Adrenal gland (tissue), 12 donors: Measurements from ENCODE around the gene SLC1A7. TPM values are rescaled to one million over a fixed set of nuclear protein-coding genes. Genes with fewer than 3 reads are reported as not detected.

ENCODE experiments used
- DNase-seq, 7 donors: peaks; one replicate each; pipeline ENCODE4 v3.0.0-alpha.2; 2019 to 2020
- H3K27ac ChIP-seq, 5 donors: fragments of 200-600 bp; sonication (generic) in 4 of 5; 1 replicate in 3 of 5; 2 replicates in 2 of 5; pipeline versions ENCODE4 v1.5.1 to v1.8.0; 2016 to 2020; ENCODE audit warnings: mild to moderate bottlenecking in 1 of 5
- H3K27me3 ChIP-seq: fragments of 200-600 bp; 2 replicates; pipeline ENCODE4 v1.8.0; 2021
- H3K36me3 ChIP-seq, 2 donors: fragments of 200-600 bp; replicated peaks in 1 of 2; 1 replicate in 1 of 2; 2 replicates in 1 of 2; pipeline versions ENCODE4 v1.5.1 to v1.8.0; 2018 to 2022
- H3K4me1 ChIP-seq, 2 donors: fragments of 200-600 bp; replicated peaks in 1 of 2; 1 replicate in 1 of 2; 2 replicates in 1 of 2; pipeline versions ENCODE4 v1.5.1 to v1.8.0; 2018 to 2021
- H3K4me3 ChIP-seq, 4 donors: fragments of 200-600 bp; sonication (generic) in 3 of 4; one replicate each; pipeline ENCODE4 v1.5.1; 2016 to 2018
- H3K9me3 ChIP-seq, 3 donors: fragments of 200-600 bp; sonication (generic) in 1 of 3; replicated peaks in 1 of 3; 1 replicate in 2 of 3; 2 replicates in 1 of 3; pipeline versions ENCODE4 v1.5.1 to v1.8.0; 2016 to 2021
- CTCF ChIP-seq, 6 experiments: fragments of 450-650 bp in 4 of 6; fragments of 200-600 bp in 2 of 6; sonication (generic) in 1 of 6; IDR thresholded peaks; 1 replicate in 5 of 6; 2 replicates in 1 of 6; pipeline versions ENCODE4 v1.5.1 to v1.8.0; 2016 to 2021; ENCODE audit warnings: antibody characterized with exemption in 6 of 6, mild to moderate bottlenecking in 2 of 6, moderate library complexity in 1 of 6
- POLR2A ChIP-seq, 2 donors: fragments of 450-650 bp; IDR thresholded peaks; one replicate each; pipeline ENCODE4 v1.6.1; 2017; ENCODE audit warnings: antibody characterized with exemption in 2 of 2, mild to moderate bottlenecking in 2 of 2, moderate library complexity in 1 of 2
- WGBS, 4 donors: extraction: QIAGEN DNeasy Blood & Tissue Kit in 2 of 4; methylation state at CpG; one replicate each; pipeline versions ENCODE4 v1.1.5 to v1.1.7; 2013 to 2017; 5-methylcytosine and 5-hydroxymethylcytosine counted together
- intact Hi-C, 2 donors: fragments of 100-400 bp; cut with DNase I; formaldehyde crosslinking; loops; one replicate each; pipeline versions ENCODE4 v1.14.1 to v1.15.0; 2022 to 2023
- polyA plus RNA-seq, 3 donors: library from polyadenylated mRNA; stranded (reverse); fragments of 200-250 nt in 2 of 3; fragments of 350-450 nt in 1 of 3; fragmentation: Illumina TruSeq in 1 of 3; extraction: RNeasy Lipid Tissue Mini Kit (QIAGEN cat#74804) in 1 of 3; gene quantifications; one replicate each; pipeline ENCODE4 v1.2.3, GENCODE V29; 2013 to 2014
- total RNA-seq, 9 donors: library from RNA; depleted of rRNA in 4 of 9; stranded (reverse); fragments of >200 nt in 4 of 9; fragments of 120-200 nt in 1 of 9; fragmentation: NEBNext Ultra II Directional in 1 of 9; extraction: Animal tissue kit (Norgen Biotek cat#: 25700) in 1 of 9; gene quantifications; one replicate each; pipeline versions ENCODE4 v1.1.0 to v1.2.4, GENCODE V29; 2013 to 2023
- donor health status: healthy with polysubstance abuse.
- donor health status: Bipolar disorder and iron deficiency.
- donor health status: DM: yes; HTN: yes; CAD: no.
- donor health status: DM: no; HTN: no; CAD: no.
- donor health status: DM: no; HTN: no; CAD: no.
- donor health status: DM: yes; HTN: yes; CAD: no.

SLC1A7 gene
- total and polyA plus RNA-seq, 12 donors = 0.05 to 1.6 (median 0.17) TPM; not detected in 7

- Histone ChIP-seq H3K9me3 (no peaks in the 10 kb centered on the region), H3K4me3 (no peak overlapping the region), H3K36me3 (no peaks in the 10 kb centered on the region), H3K27ac (no peak overlapping the region), H3K27me3 (no peaks in the 10 kb centered on the region), H3K4me1 (peaks cover 0 to 3% of the 10 kb centered on the region in 2 donors)
- no peak for TF ChIP-seq POLR2A (IDR thresholded peaks at IDR 0.05)
- no peak for TF ChIP-seq CTCF (IDR thresholded peaks at IDR 0.05)
- WGBS, 4 donors = 69 to 78% (median 73%) methylated on average over 15 of the region's 15 CpGs
- intact Hi-C loops = no loop called here
- DNase-seq = no peak
Measured at GRCh38 chr1:53107570-53108322, 34.7 kb downstream of the SLC1A7 start.

DNA sequence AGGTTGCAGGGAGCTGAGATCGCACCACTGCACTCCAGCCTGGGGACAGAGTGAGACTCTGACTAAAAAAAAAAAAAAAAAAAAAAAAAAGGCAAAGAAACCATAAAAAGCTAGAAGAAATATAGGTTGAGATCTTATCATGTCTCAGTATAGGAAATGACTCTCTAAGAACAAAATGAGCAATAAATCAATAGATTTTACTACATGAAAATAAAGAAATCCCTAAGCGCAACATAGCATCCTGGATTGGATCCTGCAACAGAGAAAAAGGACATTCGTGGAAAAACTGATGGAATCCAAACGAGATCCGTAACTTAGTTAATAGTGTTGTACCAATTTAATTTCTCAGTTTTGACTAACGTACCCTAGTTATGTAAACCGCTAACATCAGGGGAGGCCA, 35.3 kb downstream of the SLC1A7 start:
- H3K9me3 ChIP-seq = no peaks in the 10 kb centered on the region
- H3K27me3 ChIP-seq = no peaks in the 10 kb centered on the region
- H3K27ac ChIP-seq = no peak overlapping the region
- WGBS, 4 donors = 89 to 98% (median 93%) methylated on average over 7 of the region's 7 CpGs
- intact Hi-C loops = no loop called here
- H3K4me1 ChIP-seq = peaks cover 0 to 3% of the 10 kb centered on the region in 2 donors
- no peak for DNase-seq
- H3K4me3 ChIP-seq = no peak overlapping the region
- TF ChIP-seq POLR2A (IDR thresholded peaks at IDR 0.05) (no peak), CTCF (IDR thresholded peaks at IDR 0.05) (no peak)
- no peaks in the 10 kb centered on the region for H3K36me3 ChIP-seq

DNA sequence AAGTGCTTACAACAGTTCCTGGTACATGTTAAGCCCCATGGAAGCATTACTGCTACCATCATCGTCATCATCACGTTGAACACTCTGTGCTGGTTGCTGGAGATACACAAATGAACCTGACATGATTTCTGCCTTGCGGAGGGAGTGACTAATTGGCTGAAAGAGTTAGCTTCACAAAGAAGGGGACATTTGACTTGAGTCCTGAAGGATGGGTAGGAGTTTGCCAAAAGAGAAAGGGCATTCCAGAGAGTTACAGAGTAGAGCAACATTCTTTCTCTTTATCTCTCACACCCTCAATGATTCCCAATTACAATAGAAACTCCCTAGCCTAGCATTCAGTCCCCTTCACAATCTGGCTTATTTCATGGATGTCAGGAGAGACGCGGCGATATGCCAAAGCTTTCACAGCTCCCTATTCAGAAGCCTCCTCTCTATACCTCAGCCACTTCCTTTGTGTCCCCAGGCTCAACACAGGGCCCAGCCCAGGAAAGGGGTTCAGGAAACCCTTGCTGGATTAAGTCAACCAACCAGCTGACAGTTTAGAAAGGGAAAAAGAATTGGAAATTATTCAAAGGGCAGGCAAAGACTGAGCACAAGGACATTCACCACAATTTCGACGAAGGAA, 38.0 kb downstream of the SLC1A7 start:
- no peaks in the 10 kb centered on the region for H3K36me3 ChIP-seq
- intact Hi-C loops = no loop called here
- H3K27me3 ChIP-seq = no peaks in the 10 kb centered on the region
- 66 to 71% (median 67%) methylated on average over 8 of the region's 8 CpGs for WGBS, 4 donors
- H3K9me3 ChIP-seq = no peaks in the 10 kb centered on the region
- H3K4me3 ChIP-seq = no peak overlapping the region
- DNase-seq = no peak
- no peaks in the 10 kb centered on the region for H3K4me1 ChIP-seq
- TF ChIP-seq POLR2A (IDR thresholded peaks at IDR 0.05) = no peak
- no peak for TF ChIP-seq CTCF (IDR thresholded peaks at IDR 0.05)
- no peak overlapping the region for H3K27ac ChIP-seq

DNA sequence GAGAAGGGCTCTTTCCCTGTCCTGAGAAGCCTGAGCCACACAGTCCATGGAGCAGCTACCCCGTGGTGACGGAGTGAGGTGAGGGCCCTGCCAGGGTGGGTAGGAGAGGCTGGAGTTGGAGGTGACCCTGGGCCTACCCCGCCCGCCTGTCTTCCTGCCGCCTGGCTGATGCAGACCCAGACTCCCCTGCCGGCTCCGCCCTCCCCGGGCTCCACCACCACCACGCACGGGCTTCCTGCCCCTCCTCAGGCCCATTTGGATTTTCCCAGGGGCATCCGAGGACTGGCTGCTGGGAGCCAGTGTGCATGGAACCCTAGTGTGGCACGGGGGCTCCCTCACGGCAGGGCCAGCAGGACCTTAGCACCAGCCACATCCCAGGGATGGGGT, 47.9 kb downstream of the SLC1A7 start:
- H3K4me3 ChIP-seq = no peak overlapping the region
- H3K27ac ChIP-seq = no peak overlapping the region
- 50 to 77% (median 71%) methylated on average over 2 to 13 of the region's 13 CpGs for WGBS, 4 donors
- H3K9me3 ChIP-seq = no peaks in the 10 kb centered on the region
- no peak for TF ChIP-seq POLR2A (IDR thresholded peaks at IDR 0.05)
- no peak for TF ChIP-seq CTCF (IDR thresholded peaks at IDR 0.05)
- H3K36me3 ChIP-seq = no peaks in the 10 kb centered on the region
- H3K4me1 ChIP-seq = no peaks in the 10 kb centered on the region
- DNase-seq = no peak
- intact Hi-C loops = no loop called here
- no peaks in the 10 kb centered on the region for H3K27me3 ChIP-seq
